NB4 (cell line): ENCODE data around the gene SYT13.

Experiments
- POLR2A ChIP-seq: IDR thresholded peaks from 2 replicates; pipeline ENCODE4 v1.6.1; 2011; ENCODE audit warnings: mild to moderate bottlenecking; ENCODE audit not compliant: insufficient read length; ENCODE audit errors: extremely low read depth
- TF ChIP-seq, protein P1 (sequence below): IDR thresholded peaks from one replicate; pipeline ENCODE4 v1.5.1; 2012; ENCODE audit warnings: low read depth, low read length
- TF ChIP-seq, protein P2 (sequence below): IDR thresholded peaks from 2 replicates; pipeline ENCODE4 v1.6.1; 2011; ENCODE audit warnings: low read depth, low read length

DNA sequence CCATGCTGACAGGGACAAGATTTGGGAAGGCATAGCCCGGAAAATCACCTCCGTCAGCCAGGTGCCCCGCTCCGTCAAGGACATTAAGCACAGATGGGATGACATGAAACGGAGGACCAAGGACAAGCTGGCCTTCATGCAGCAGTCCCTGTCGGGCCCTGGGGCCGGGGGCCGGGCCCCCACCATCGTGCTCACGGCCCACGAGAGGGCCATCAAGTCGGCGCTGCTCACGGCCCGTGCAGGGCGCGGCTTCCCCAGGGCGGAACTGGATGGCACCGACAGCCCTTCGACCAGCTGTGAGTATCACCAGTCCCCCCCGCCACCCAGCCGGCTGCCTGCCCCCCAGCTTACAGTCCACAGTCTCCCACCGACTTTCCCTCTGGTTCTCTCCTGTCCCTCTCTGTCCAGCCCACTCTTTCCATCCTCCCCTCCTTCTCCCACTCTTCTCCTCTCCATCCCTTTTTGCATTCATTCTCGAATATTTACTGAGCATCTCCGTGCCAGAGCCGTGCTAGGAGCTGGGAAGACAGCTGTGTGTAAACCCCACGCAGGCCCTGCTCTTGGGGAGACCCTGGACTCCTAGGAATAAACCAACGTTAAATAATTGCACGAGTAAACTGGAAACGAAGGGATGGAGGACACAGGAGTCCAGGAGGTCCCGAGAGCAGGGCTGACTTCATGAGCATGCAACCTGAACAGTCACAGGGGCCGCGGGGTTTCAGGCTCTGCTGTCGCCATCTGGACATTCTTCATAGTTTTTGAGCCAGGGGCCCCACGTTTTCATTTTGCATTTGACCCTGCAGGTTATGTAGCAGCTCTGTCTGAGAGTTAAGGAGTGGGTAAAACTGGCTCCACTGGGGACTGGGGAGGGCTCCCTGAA, 76.9 kb downstream of the SYT13 start:
- TF ChIP-seq, protein P1, sequence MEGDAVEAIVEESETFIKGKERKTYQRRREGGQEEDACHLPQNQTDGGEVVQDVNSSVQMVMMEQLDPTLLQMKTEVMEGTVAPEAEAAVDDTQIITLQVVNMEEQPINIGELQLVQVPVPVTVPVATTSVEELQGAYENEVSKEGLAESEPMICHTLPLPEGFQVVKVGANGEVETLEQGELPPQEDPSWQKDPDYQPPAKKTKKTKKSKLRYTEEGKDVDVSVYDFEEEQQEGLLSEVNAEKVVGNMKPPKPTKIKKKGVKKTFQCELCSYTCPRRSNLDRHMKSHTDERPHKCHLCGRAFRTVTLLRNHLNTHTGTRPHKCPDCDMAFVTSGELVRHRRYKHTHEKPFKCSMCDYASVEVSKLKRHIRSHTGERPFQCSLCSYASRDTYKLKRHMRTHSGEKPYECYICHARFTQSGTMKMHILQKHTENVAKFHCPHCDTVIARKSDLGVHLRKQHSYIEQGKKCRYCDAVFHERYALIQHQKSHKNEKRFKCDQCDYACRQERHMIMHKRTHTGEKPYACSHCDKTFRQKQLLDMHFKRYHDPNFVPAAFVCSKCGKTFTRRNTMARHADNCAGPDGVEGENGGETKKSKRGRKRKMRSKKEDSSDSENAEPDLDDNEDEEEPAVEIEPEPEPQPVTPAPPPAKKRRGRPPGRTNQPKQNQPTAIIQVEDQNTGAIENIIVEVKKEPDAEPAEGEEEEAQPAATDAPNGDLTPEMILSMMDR = no peak
- no peak for TF ChIP-seq POLR2A
- TF ChIP-seq, protein P2, sequence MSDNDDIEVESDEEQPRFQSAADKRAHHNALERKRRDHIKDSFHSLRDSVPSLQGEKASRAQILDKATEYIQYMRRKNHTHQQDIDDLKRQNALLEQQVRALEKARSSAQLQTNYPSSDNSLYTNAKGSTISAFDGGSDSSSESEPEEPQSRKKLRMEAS = no peak
